Adrenal gland (tissue), 12 donors: ENCODE measurements around the gene NUP153. TPM values are rescaled to one million over a fixed set of nuclear protein-coding genes. Genes with fewer than 3 reads are reported as not detected.
"Not testable (repeated sequence)": the region's sequence is repeated elsewhere in the genome, so short reads cannot be mapped to it uniquely, and the experiment has no call there.

Experiments used
- DNase-seq, 7 donors: peaks; one replicate each; pipeline ENCODE4 v3.0.0-alpha.2; 2019 to 2020
- H3K27ac ChIP-seq, 5 donors: fragments of 200-600 bp; sonication (generic) in 4 of 5; 1 replicate in 3 of 5; 2 replicates in 2 of 5; pipeline versions ENCODE4 v1.5.1 to v1.8.0; 2016 to 2020; ENCODE audit warnings: mild to moderate bottlenecking in 1 of 5
- H3K27me3 ChIP-seq: fragments of 200-600 bp; 2 replicates; pipeline ENCODE4 v1.8.0; 2021
- H3K36me3 ChIP-seq, 2 donors: fragments of 200-600 bp; replicated peaks in 1 of 2; 1 replicate in 1 of 2; 2 replicates in 1 of 2; pipeline versions ENCODE4 v1.5.1 to v1.8.0; 2018 to 2022
- H3K4me1 ChIP-seq, 2 donors: fragments of 200-600 bp; replicated peaks in 1 of 2; 1 replicate in 1 of 2; 2 replicates in 1 of 2; pipeline versions ENCODE4 v1.5.1 to v1.8.0; 2018 to 2021
- H3K4me3 ChIP-seq, 4 donors: fragments of 200-600 bp; sonication (generic) in 3 of 4; one replicate each; pipeline ENCODE4 v1.5.1; 2016 to 2018
- H3K9me3 ChIP-seq, 3 donors: fragments of 200-600 bp; sonication (generic) in 1 of 3; replicated peaks in 1 of 3; 1 replicate in 2 of 3; 2 replicates in 1 of 3; pipeline versions ENCODE4 v1.5.1 to v1.8.0; 2016 to 2021
- CTCF ChIP-seq, 6 experiments: fragments of 450-650 bp in 4 of 6; fragments of 200-600 bp in 2 of 6; sonication (generic) in 1 of 6; IDR thresholded peaks; 1 replicate in 5 of 6; 2 replicates in 1 of 6; pipeline versions ENCODE4 v1.5.1 to v1.8.0; 2016 to 2021; ENCODE audit warnings: antibody characterized with exemption in 6 of 6, mild to moderate bottlenecking in 2 of 6, moderate library complexity in 1 of 6
- POLR2A ChIP-seq, 2 donors: fragments of 450-650 bp; IDR thresholded peaks; one replicate each; pipeline ENCODE4 v1.6.1; 2017; ENCODE audit warnings: antibody characterized with exemption in 2 of 2, mild to moderate bottlenecking in 2 of 2, moderate library complexity in 1 of 2
- WGBS, 4 donors: extraction: QIAGEN DNeasy Blood & Tissue Kit in 2 of 4; methylation state at CpG; one replicate each; pipeline versions ENCODE4 v1.1.5 to v1.1.7; 2013 to 2017; 5-methylcytosine and 5-hydroxymethylcytosine counted together
- intact Hi-C, 2 donors: fragments of 100-400 bp; cut with DNase I; formaldehyde crosslinking; loops; one replicate each; pipeline versions ENCODE4 v1.14.1 to v1.15.0; 2022 to 2023
- polyA plus RNA-seq, 3 donors: library from polyadenylated mRNA; stranded (reverse); fragments of 200-250 nt in 2 of 3; fragments of 350-450 nt in 1 of 3; fragmentation: Illumina TruSeq in 1 of 3; extraction: RNeasy Lipid Tissue Mini Kit (QIAGEN cat#74804) in 1 of 3; gene quantifications; one replicate each; pipeline ENCODE4 v1.2.3, GENCODE V29; 2013 to 2014
- total RNA-seq, 9 donors: library from RNA; depleted of rRNA in 4 of 9; stranded (reverse); fragments of >200 nt in 4 of 9; fragments of 120-200 nt in 1 of 9; fragmentation: NEBNext Ultra II Directional in 1 of 9; extraction: Animal tissue kit (Norgen Biotek cat#: 25700) in 1 of 9; gene quantifications; one replicate each; pipeline versions ENCODE4 v1.1.0 to v1.2.4, GENCODE V29; 2013 to 2023
- donor health status: healthy with polysubstance abuse.
- donor health status: Bipolar disorder and iron deficiency.
- donor health status: DM: yes; HTN: yes; CAD: no.
- donor health status: DM: no; HTN: no; CAD: no.
- donor health status: DM: no; HTN: no; CAD: no.
- donor health status: DM: yes; HTN: yes; CAD: no.

NUP153 gene
- total and polyA plus RNA-seq, 12 donors, result 4.6 to 31.4 (median 28.2) TPM

- no peak for DNase-seq
- Histone ChIP-seq H3K4me3 (no peak overlapping the region), H3K27me3 (no peaks in the 10 kb centered on the region), H3K9me3 (no peaks in the 10 kb centered on the region), H3K27ac (no peak overlapping the region), H3K36me3 (no peaks in the 10 kb centered on the region), H3K4me1 (peaks cover 0 to 4% of the 10 kb centered on the region in 2 donors)
- TF ChIP-seq CTCF (IDR thresholded peaks at IDR 0.05), result no peak
- no peak for TF ChIP-seq POLR2A (IDR thresholded peaks at IDR 0.05)
- intact Hi-C loops, result no loop called here
- 94 to 96% (median 95%) methylated on average over 3 of the region's 3 CpGs for WGBS, 4 donors
These were observed 110.6 kb downstream of the NUP153 start for GRCh38 chr6:17596085-17596484.

DNA sequence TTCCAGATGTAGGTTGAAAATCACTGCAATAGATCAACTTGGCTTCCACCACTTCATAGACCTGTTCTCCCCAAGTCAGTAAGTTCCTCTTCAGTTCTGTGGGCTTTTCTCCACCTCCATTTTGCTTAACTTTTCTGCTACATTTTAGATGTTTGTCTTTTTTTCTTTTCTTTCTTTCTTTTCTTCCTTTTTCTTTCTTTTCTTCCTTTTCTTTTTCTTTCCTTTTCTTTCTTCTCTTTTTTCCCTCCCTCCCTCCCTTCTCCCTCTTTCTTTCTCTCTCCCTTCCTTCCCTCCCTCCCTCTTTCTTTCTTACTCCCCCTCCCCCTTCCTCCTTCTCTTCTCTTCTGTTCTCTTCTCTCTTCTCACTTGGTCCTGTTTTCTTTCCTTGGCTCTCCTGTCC is 113.5 kb downstream of the NUP153 start:
- no peak for DNase-seq
- intact Hi-C loops, result no loop called here
- Histone ChIP-seq H3K4me1 (no peaks in the 10 kb centered on the region), H3K36me3 (no peaks in the 10 kb centered on the region), H3K9me3 (no peaks in the 10 kb centered on the region), H3K27me3 (no peaks in the 10 kb centered on the region), H3K27ac (no peak overlapping the region), H3K4me3 (no peak overlapping the region)
- TF ChIP-seq POLR2A (IDR thresholded peaks at IDR 0.05), result no peak
- no peak for TF ChIP-seq CTCF (IDR thresholded peaks at IDR 0.05)

- no peak for DNase-seq
- Histone ChIP-seq H3K36me3 (no peaks in the 10 kb centered on the region), H3K4me3 (no peak overlapping the region), H3K27me3 (no peaks in the 10 kb centered on the region), H3K4me1 (no peaks in the 10 kb centered on the region), H3K27ac (no peak overlapping the region), H3K9me3 (no peaks in the 10 kb centered on the region)
- no peak for TF ChIP-seq POLR2A (IDR thresholded peaks at IDR 0.05)
- intact Hi-C loops, result no loop called here
- 61 to 74% (median 66%) methylated on average over 1 of the region's 1 CpG for WGBS, 4 donors
These were observed 115.4 kb downstream of the NUP153 start for GRCh38 chr6:17591287-17591686.

- no peaks in the 10 kb centered on the region for H3K36me3 ChIP-seq
- peak in 1 of 7 donors; percentile 13 for DNase-seq
- no peaks in the 10 kb centered on the region for H3K4me1 ChIP-seq
- intact Hi-C loops, result loop anchor here (10.0 kb wide), 2 partner anchors 205 to 535 kb away; partner anchors contain the start of gene NHLRC1 (in 1 of the 2)
- H3K27ac ChIP-seq, result no peak overlapping the region
- H3K9me3 ChIP-seq, result no peaks in the 10 kb centered on the region
- whole genome bisulfite sequencing, 4 donors, result 63 to 83% (median 71%) methylated on average over 5 of the region's 5 CpGs
- TF ChIP-seq POLR2A (IDR thresholded peaks at IDR 0.05) (no peak), CTCF (IDR thresholded peaks at IDR 0.05) (no peak)
- H3K27me3 ChIP-seq, result no peaks in the 10 kb centered on the region
- no peak overlapping the region for H3K4me3 ChIP-seq
These were observed 117.2 kb downstream of the NUP153 start for GRCh38 chr6:17589406-17590096.

DNA sequence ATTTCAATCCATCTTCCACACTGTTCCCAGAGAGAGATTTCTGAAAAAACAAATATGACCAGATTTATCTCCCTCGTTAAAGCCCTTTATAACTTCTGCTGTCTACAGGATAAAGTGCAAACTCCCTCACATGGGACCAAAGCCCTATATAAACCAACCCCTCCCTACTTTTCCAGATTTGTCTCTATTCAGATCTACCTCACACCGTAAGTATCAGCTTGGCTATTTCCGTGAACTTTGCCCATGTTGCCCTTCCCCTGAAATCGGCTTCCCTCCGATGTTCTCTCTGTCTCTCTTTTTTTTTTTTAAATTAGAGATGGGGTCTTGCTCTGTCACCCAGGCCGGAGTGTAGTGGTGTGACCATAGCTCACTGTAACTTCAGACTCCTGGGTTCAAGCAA is 118.7 kb downstream of the NUP153 start:
- TF ChIP-seq POLR2A (IDR thresholded peaks at IDR 0.05), result no peak
- TF ChIP-seq CTCF (IDR thresholded peaks at IDR 0.05), result no peak
- Histone ChIP-seq H3K27ac (no peak overlapping the region), H3K4me1 (no peaks in the 10 kb centered on the region), H3K36me3 (no peaks in the 10 kb centered on the region), H3K9me3 (no peaks in the 10 kb centered on the region), H3K4me3 (no peak overlapping the region), H3K27me3 (no peaks in the 10 kb centered on the region)
- WGBS, 4 donors, result 74 to 82% (median 81%) methylated on average over 6 of the region's 6 CpGs
- intact Hi-C loops, result loop anchor here (10.0 kb wide), 2 partner anchors 207 to 537 kb away; partner anchors contain the start of gene NHLRC1 (in 1 of the 2)
- DNase-seq, result no peak

DNA sequence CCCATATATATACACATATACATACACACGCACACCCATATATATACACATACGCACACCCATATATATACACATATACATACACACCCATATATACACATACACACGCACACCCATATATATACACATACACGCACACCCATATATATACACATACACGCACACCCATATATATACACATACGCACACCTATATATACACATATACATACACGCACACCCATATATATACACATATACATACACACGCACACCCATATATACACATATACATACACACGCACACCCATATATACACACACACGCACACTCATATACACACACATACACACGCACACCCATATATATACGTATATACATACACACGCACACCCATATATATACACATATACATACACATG is 120.1 kb downstream of the NUP153 start:
- not testable (repeated sequence) for H3K36me3 ChIP-seq, H3K4me1 ChIP-seq, H3K9me3 ChIP-seq, DNase-seq, H3K27me3 ChIP-seq, H3K27ac ChIP-seq, H3K4me3 ChIP-seq
- intact Hi-C loops, result loop anchor here (10.0 kb wide), 2 partner anchors 208 to 538 kb away; partner anchors contain the start of gene NHLRC1 (in 1 of the 2)
- 80 to 92% (median 88%) methylated on average over 13 of the region's 13 CpGs for WGBS, 4 donors
